ENCODE measurements around the gene TCEA3. TPM values are rescaled to one million over a fixed set of nuclear protein-coding genes. Genes with fewer than 3 reads are reported as not detected.

TCEA3 gene
- total RNA-seq, 4 donors from 2014 or later, result 39.5 to 49.1 (median 46.2) TPM

DNA sequence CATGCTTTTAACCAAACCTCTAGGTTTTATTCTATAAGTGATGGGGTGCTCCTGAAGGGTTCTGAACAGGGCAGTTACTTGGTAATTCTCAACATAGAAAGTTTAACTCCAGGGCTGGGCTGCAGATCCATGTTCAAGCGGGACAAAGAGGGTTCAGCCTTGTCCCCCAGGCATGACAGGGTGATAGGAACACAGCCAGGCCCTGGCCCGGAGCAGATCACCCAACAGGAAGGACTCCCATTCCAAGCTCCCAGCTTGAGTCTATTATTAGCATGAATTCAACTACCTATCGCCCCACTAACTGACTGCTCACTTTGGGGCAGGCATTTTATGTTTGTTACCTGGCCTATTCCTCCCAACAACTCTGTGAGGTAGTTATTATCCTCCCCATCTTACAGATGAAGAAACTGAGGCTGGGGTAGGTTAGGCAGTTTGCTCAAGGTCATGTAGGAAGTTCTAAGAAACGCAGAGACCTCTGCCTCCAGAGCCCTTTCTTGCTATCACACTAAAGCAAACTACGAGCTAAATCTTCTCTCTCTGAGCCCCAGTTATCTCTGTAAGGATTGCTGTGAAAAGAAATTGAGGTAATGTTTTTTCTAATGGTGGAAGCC, 44.9 kb upstream of the TCEA3 start:
- H3K4me3 ChIP-seq (ENCODE audit: low read depth, poor library complexity, severe bottlenecking), result no peak overlapping the region
- intact Hi-C loops (cut with DNase I; ENCODE audit: low total_unique reads), result no loop called here
- no peak for DNase-seq (ENCODE audit: low spot score in 2 of 2)
- 51 to 59% methylated on average over 5 of the region's 5 CpGs for WGBS, 2 donors
- TF ChIP-seq, protein P1, sequence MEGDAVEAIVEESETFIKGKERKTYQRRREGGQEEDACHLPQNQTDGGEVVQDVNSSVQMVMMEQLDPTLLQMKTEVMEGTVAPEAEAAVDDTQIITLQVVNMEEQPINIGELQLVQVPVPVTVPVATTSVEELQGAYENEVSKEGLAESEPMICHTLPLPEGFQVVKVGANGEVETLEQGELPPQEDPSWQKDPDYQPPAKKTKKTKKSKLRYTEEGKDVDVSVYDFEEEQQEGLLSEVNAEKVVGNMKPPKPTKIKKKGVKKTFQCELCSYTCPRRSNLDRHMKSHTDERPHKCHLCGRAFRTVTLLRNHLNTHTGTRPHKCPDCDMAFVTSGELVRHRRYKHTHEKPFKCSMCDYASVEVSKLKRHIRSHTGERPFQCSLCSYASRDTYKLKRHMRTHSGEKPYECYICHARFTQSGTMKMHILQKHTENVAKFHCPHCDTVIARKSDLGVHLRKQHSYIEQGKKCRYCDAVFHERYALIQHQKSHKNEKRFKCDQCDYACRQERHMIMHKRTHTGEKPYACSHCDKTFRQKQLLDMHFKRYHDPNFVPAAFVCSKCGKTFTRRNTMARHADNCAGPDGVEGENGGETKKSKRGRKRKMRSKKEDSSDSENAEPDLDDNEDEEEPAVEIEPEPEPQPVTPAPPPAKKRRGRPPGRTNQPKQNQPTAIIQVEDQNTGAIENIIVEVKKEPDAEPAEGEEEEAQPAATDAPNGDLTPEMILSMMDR (IDR thresholded peaks at IDR 0.05), result no peak
- TF ChIP-seq POLR2A (IDR thresholded peaks at IDR 0.05), result no peak

DNA sequence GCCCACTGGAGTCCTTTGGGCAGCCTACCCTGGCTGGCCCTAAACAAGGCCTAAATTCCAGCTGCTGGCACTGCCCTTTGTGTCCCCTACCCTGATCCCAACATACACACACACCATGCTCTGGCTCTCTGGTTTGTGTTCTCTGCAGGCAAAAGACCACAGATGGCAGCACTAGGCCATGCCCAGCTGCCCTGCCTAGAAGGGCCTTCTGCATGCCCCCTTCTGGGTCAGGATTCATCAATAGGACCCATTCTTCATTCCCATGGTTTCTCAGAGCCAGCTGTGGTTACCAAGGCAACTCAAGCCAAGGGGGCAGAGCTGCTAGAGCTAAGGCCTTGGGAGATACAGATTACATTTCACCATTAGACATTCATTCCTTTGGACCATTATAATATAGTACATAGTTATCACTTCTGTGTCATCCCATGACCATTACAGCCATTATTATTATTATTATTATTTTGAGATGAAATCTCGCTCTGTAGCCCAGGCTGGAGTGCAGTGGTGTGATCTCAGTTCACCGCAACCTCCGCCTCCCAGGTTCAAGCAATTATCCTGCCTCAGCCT, 42.0 kb upstream of the TCEA3 start:
- intact Hi-C loops (cut with DNase I; ENCODE audit: low total_unique reads), result no loop called here
- TF ChIP-seq, protein P1 (IDR thresholded peaks at IDR 0.05), result no peak
- no peak for TF ChIP-seq POLR2A (IDR thresholded peaks at IDR 0.05)
- DNase-seq (ENCODE audit: low spot score in 2 of 2), result no peak
- 96 to 100% methylated on average over 3 of the region's 3 CpGs for WGBS, 2 donors
- no peak overlapping the region for H3K4me3 ChIP-seq (ENCODE audit: low read depth, poor library complexity, severe bottlenecking)

DNA sequence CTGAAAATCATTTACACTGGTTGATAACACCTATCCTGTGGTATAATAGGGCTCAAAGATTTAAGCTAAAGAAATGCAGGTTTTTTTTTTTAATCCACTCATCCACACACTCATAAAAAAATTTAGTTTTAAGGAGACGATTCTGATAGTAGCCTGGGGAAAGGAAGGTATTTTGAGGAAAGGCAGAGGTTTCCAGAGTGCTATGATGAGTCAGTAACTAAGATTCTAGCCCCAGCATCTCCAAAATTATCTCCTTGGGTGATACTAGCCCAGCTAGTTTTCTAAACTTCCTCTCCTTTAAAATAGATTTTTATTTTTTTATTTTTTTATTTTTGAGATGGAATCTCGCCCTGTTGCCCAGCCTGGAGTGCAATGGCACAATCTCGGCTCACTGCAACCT, 38.7 kb upstream of the TCEA3 start:
- WGBS, 2 donors, result 73 to 74% methylated on average over 3 of the region's 3 CpGs
- intact Hi-C loops (cut with DNase I; ENCODE audit: low total_unique reads), result no loop called here
- no peak for TF ChIP-seq POLR2A (IDR thresholded peaks at IDR 0.05)
- H3K4me3 ChIP-seq (ENCODE audit: low read depth, poor library complexity, severe bottlenecking), result no peak overlapping the region
- DNase-seq (ENCODE audit: low spot score in 2 of 2), result no peak

DNA sequence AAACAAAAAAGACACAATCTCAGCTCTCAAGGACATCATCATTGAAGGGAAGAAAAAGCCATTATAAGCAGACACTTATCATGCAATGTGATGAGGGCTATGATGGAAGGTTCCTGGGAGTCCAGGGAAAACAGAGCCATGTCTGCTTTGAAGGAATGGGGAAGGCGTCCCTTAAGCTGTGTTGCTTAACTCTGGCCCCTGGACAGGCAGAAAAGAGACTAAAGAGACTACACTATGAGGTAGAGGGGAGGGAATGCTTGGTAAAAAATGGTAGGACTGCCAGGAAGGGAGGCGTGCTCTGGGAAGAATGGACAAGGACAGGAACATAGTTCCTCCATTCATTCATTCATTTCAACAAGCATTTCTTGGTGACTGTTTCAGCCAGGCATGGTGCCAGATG, 38.2 kb upstream of the TCEA3 start:
- H3K4me3 ChIP-seq (ENCODE audit: low read depth, poor library complexity, severe bottlenecking), result no peak overlapping the region
- DNase-seq (ENCODE audit: low spot score in 2 of 2), result no peak
- intact Hi-C loops (cut with DNase I; ENCODE audit: low total_unique reads), result no loop called here
- TF ChIP-seq, protein P1 (IDR thresholded peaks at IDR 0.05), result no peak
- no peak for TF ChIP-seq POLR2A (IDR thresholded peaks at IDR 0.05)
- 92 to 95% methylated on average over 2 of the region's 2 CpGs for WGBS, 2 donors

DNA sequence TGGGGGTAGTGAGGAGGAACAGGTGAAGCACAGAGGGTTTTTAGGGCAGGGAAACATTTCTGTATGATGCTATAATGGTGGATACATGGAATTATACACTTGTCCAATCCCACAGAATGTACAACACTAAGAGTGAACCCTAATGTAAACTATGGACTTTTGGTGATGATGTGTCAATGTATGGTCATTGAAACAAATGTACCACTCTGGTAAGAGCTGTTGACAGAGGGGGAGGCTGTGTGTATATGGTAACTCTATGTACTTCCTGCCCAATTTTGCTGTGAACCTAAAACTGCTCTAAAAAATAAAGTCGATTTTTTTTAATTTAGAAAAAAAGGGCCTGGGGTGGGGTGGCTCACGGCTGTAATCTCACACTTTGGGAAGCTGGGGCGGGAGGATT, 36.5 kb upstream of the TCEA3 start:
- H3K4me3 ChIP-seq (ENCODE audit: low read depth, poor library complexity, severe bottlenecking), result no peak overlapping the region
- TF ChIP-seq, protein P1 (IDR thresholded peaks at IDR 0.05), result no peak
- WGBS, 2 donors, result 86 to 89% methylated on average over 3 of the region's 3 CpGs
- DNase-seq (ENCODE audit: low spot score in 2 of 2), result no peak
- intact Hi-C loops (cut with DNase I; ENCODE audit: low total_unique reads), result no loop called here

DNA sequence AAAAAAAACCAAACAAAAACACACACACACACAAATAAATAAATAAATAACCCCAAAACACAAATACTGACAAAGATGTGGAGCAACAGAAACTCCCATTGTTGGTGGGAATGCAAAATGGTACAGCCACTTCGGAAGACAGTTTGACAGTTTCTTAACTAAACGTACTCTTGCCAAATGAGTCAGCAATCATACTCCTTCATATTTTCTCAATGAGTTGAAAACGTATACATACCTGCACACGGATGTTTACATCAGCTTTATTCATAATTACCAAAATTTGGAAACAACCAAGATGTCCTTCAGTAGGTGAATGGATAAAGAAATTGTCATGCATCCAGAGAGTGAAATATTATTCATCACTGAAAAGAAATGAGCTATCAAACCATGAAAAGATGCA, 36.0 kb upstream of the TCEA3 start:
- 54 to 56% methylated on average over 4 of the region's 4 CpGs for WGBS, 2 donors
- H3K4me3 ChIP-seq (ENCODE audit: low read depth, poor library complexity, severe bottlenecking), result no peak overlapping the region
- intact Hi-C loops (cut with DNase I; ENCODE audit: low total_unique reads), result no loop called here
- DNase-seq (ENCODE audit: low spot score in 2 of 2), result no peak
- TF ChIP-seq, protein P1 (IDR thresholded peaks at IDR 0.05), result no peak
- no peak for TF ChIP-seq POLR2A (IDR thresholded peaks at IDR 0.05)
